ENCODE data around the gene GHRHR. TPM values are rescaled to one million over a fixed set of nuclear protein-coding genes. Genes with fewer than 3 reads are reported as not detected.

The GHRHR gene
- total and polyA plus RNA-seq, 9 of the 15 experiments (the other 6 are each of a cell fraction or from before 2014, with no cell fraction given), result not detected

GRCh38 chr7:30965372-30965771, 1.6 kb downstream of the GHRHR start:
- Histone ChIP-seq H3K36me3 (ENCODE audit: control insufficient read depth, insufficient read depth, low read length) (no peaks in the 10 kb centered on the region), H3K9me3 (replicated peaks; ENCODE audit: control insufficient read depth, insufficient read depth, low read depth, low read length) (no peaks in the 10 kb centered on the region), H3K9ac (ENCODE audit: insufficient read depth in 1 of 2, low read depth in 2 of 2, low read length in 2 of 2) (no peak overlapping the region), H3K79me2 (ENCODE audit: control insufficient read depth, insufficient read depth, low read length) (no peaks in the 10 kb centered on the region; the same call in 2 of the 3 replicates), H3K9me1 (ENCODE audit: control insufficient read depth, insufficient read depth, low read length) (no peaks in the 10 kb centered on the region), H3K4me2 (ENCODE audit: insufficient read depth, low read length) (no peak overlapping the region), H3K4me1 (replicated peaks in 1 of 2; ENCODE audit: control insufficient read depth in 2 of 2, insufficient read depth in 2 of 2, low read length in 2 of 2) (peaks cover 0 to 4% of the 10 kb centered on the region in 2 experiments; a peak in 1 of 5 replicates), H2AFZ (ENCODE audit: low read depth, low read length) (no peak overlapping the region), H4K20me1 (replicated peaks; ENCODE audit: control insufficient read depth, insufficient read depth, low read length) (no peaks in the 10 kb centered on the region), H3K4me3 (no peak overlapping the region), H3K27me3 (ENCODE audit: control insufficient read depth in 2 of 2, insufficient read depth in 2 of 2, low read length in 2 of 2) (peaks cover 8 to 51% of the 10 kb centered on the region in 2 experiments), H3K27ac (ENCODE audit: extremely low read depth, low read depth, low read length) (no peak overlapping the region)
- POLR2A ChIA-PET, result no interaction called here
- DNase-seq (ENCODE audit: extremely low read depth in 1 of 4, low spot score in 3 of 4) (no peak), ATAC-seq (no peak), FAIRE-seq (no peak)
- no peak for TF ChIP-seq ZNF311 (CRISPR knock-in tag; IDR thresholded peaks at IDR 0.05)
- no peak for TF ChIP-seq ELK3 (CRISPR knock-in tag; IDR thresholded peaks at IDR 0.05)
- no peak for TF ChIP-seq ZKSCAN8 (CRISPR knock-in tag; IDR thresholded peaks at IDR 0.05)
- no peak for TF ChIP-seq TSHZ1 (CRISPR knock-in tag; IDR thresholded peaks at IDR 0.05)
- no peak for TF ChIP-seq USF2 (CRISPR knock-in tag; IDR thresholded peaks at IDR 0.05)
- no peak for TF ChIP-seq ERF (CRISPR knock-in tag; IDR thresholded peaks at IDR 0.05)
- no peak for TF ChIP-seq ZNF184 (CRISPR knock-in tag; IDR thresholded peaks at IDR 0.05)
- TF ChIP-seq GATAD2B (IDR thresholded peaks at IDR 0.05; ENCODE audit: borderline replicate concordance), result no peak
- no peak for TF ChIP-seq ZNF449 (CRISPR knock-in tag; IDR thresholded peaks at IDR 0.05)
- TF ChIP-seq ZBED1 (IDR thresholded peaks at IDR 0.05), result no peak
- TF ChIP-seq SMARCB1 (IDR thresholded peaks at IDR 0.05; ENCODE audit: insufficient read length, low read depth), result no peak
- no peak for TF ChIP-seq NFIX (CRISPR knock-in tag; IDR thresholded peaks at IDR 0.05; ENCODE audit: low read depth)
- TF ChIP-seq SRSF7 (optimal IDR thresholded peaks at IDR 0.05; ENCODE audit: low read depth, low read length), result no peak
- BruUV-seq (replicated peaks), result no TSS peak
- in situ Hi-C loops (cut with MboI) (no loop called here), intact Hi-C loops (cut with micrococcal nuclease) (no loop called here)
- WGBS (ENCODE audit: insufficient coverage, low coverage, missing lambda C conversion rate), result 0% methylated on average over 4 of the region's 4 CpGs
- CTCF ChIA-PET (ENCODE audit: low intra/inter-chr PET ratio), result no interaction called here

All from K562 (cell line).